HG03575 (cell line): ENCODE data around the gene BAZ1B.
"Not testable (repeated sequence)": the region's sequence is repeated elsewhere in the genome, so short reads cannot be mapped to it uniquely, and the experiment has no call there.

Source experiments
- ATAC-seq: cut with Tn5 transposase; IDR thresholded peaks from one replicate; pipeline ENCODE4 v1.9.1; 2021; ENCODE audit not compliant: unreplicated experiment, insufficient number of reproducible peaks, low FRiP score; ENCODE audit errors: extremely low read depth

Gene BAZ1B

DNA sequence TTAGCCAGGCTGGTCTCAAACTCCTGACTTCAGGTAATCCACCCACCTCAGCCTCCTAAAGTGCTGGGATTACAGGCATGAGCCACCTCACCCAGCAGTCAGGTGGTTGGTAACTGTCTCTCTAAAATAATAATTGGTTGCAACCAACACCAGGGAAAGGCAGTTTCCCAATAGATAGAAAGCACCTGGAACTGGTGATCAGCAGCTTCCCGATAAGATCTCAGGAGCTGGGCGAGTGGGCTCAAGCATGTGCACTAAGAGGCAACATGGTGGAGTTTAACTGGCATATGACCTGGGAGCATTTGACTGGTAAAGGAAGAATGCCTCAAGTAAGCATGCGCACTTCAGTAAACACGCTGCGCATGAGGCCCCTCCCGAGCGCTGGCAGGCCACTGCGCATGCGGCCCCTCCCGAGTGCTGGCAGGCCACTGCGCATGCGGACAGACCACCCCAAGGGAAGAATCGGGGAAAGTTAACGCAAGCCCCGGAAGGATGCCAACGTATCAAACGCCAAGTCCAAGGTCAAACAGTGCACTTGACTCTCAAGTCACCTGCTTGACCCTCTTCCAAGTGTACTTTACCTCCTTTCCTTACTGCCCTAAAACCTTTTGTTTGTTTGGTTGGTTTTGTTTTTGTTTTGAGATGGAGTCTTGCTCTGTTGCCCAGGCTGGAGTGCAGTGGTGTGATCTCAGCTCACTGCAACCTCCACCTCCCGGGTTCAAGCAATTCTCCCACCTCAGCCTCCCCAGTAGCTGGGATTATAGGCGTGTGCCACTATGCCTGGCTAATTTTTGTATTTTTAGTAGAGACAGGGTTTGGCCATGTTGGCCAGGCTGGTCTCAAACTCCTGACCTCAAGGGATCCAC lies 122.7 kb downstream of the BAZ1B start:
- ATAC-seq = not testable (repeated sequence)

DNA sequence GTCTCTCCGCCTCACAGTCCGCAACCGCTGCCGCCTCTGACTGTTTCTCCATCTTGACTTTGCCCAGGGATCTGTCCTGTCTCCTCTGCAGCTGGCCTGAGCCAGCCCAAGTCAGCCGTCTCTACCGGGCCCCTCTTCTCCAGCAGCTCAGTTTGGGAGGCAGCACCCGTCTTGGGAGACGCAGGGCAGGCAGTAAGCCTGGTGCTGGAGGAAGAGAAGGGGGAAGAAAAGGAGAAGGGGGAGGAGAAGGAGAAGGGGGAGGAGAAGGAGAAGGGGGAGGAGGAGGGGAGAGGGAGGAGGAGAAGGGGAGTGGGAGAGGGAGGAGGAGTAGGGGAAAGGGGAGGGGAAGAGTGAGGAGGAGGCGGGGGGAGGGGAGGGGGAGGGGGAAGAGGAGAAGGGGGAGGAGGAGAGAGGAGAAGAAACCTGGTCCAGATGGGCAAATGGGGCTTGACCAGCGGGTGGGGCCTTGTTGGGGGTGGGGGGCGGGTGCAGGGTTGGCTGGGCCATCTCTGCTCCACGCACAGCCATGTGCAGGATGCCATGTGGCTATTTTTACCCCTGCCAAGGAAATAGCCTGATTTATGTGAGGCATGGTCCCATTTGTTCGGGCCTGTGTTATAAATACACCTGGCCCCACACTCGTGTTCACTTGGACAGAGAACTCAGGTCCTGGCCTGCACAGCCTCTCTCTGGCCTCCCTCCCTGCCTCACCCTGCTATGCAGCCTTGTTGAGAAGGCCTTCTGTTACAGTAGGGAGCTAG lies 124.4 kb downstream of the BAZ1B start:
- no peak for ATAC-seq

DNA sequence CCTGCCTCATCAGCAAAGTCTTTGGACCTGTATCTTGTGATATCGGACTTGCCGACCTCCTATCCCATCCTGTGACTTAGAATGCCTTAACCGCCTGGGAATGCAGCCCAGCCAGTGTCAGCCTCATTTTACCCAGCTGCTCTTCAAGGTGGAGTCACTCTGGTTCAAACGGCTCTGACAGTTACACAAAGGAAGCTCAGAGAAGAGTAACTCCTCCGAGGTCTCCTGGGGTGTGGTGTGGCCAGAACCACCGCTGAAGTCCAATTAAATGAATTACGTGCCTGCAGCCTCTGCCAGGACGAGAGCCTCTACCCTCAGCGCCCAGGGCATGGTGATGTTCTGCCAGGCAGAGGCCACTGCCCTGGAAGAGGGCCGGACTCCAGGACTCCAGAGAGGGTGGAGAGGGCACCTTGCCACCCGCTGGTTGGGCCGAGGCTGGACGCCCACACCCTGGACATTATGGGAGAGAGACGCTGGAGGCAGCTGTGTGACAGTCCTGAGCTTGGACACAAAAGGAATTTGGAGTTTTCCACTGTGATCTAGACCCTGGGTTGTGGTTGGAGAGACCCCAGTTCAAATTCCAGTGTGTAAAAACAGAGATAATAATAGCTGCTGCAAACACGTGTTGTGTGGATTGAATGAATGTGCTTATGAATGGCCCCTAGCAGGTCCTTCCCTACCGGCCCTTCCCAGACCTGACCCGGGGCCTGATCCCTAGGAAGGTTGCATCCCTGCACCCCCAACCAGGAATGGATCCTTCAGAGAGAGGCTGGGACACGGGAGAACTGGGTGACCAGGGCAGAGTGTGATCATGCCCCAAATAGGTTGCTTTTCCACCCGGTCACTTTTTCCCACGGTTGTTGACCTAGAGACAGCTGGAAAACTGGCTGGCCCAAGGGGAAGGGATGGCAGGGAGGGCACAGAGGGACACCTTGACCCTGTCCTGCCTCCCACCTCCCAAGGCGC lies 126.3 kb downstream of the BAZ1B start:
- ATAC-seq = no peak

DNA sequence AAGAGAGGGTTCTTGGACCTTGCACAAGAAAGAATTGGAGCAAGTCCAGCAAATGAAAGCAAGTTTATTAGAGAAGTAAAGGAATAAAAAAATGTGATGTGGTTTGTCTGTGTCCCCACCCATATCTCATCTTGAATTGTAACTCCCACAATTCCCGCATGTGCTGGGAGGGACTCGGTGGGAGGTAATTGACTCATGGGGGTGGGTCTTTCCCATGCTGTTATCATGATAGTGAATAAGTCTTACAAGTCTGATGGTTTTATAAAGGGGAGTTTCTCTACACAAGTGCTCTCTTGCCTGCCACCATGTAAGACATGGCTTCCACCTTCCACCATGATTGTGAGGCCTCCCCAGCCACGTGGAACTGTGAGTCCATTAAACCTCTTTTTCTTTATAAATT lies 127.7 kb downstream of the BAZ1B start:
- ATAC-seq = no peak

DNA sequence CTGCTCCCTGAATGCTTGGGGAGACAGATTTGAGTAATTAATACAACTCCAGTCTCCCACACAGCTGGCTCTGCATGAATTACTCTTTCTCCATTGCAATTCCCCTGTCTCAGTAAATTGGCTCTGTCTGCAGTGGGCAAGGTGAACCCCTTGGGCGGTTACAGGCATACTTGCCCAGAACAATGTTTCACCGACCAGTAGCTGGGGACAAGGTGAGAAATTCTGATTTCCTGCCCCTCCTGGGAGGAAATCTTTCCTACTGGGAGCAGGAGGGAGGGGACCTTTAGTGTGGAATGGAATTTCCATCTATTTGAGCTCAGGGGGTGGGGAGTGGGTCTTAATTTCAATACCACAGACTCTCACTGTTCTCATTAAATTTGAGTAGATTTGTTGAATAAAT lies 130.7 kb downstream of the BAZ1B start:
- ATAC-seq = no peak
